HUES64 (cell line): ENCODE results near the gene HES4.

Source experiments
- H3K27ac ChIP-seq: 2 replicates; pipeline ENCODE4 v1.7.0; 2013; ENCODE audit warnings: low read depth, low read length, inconsistent platforms
- H3K27me3 ChIP-seq: 2 replicates; pipeline ENCODE4 v1.6.1; 2013; ENCODE audit warnings: mild to moderate bottlenecking, low read length; ENCODE audit not compliant: insufficient read depth
- H3K36me3 ChIP-seq: 2 replicates; pipeline ENCODE4 v1.6.1; 2013; ENCODE audit warnings: mild to moderate bottlenecking, low read length; ENCODE audit not compliant: insufficient read depth
- H3K4me1 ChIP-seq: 2 replicates; pipeline ENCODE4 v1.6.1; 2013; ENCODE audit warnings: mild to moderate bottlenecking, low read length, moderate library complexity; ENCODE audit not compliant: insufficient read depth
- H3K4me3 ChIP-seq: 2 replicates; pipeline ENCODE4 v1.5.1; 2013; ENCODE audit warnings: mild to moderate bottlenecking, low read length, moderate library complexity
- H3K9ac ChIP-seq: 2 replicates; pipeline ENCODE4 v1.6.1; 2013; ENCODE audit warnings: mild to moderate bottlenecking, low read depth, low read length
- H3K9me3 ChIP-seq: 2 replicates; pipeline ENCODE4 v1.6.1; 2013; ENCODE audit warnings: low read depth, low read length; ENCODE audit not compliant: insufficient read depth
- WGBS: fragments of 150-250, 120-280 bp; methylation state at CpG from one replicate; pipeline ENCODE4 v1.1.7; 2013; ENCODE audit warnings: missing lambda C conversion rate; 5-methylcytosine and 5-hydroxymethylcytosine counted together

The HES4 gene

DNA sequence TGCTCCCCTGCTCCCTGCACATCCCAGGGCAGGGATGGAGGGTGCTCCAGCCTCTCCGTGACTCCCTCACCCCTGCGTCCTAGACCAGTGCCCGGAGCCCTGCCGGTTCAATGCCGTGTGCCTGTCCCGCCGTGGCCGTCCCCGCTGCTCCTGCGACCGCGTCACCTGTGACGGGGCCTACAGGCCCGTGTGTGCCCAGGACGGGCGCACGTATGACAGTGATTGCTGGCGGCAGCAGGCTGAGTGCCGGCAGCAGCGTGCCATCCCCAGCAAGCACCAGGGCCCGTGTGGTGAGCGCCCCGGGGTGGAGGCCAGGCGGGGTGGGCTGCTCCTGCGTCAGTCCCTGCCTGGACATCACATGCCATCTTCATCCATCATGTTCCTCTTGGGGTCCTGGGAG is 42.0 kb upstream of the HES4 start:
- Histone ChIP-seq H3K4me1 (no peaks in the 10 kb centered on the region), H3K4me3 (no peak overlapping the region), H3K9ac (no peak overlapping the region), H3K36me3 (peaks cover 47% of the 10 kb centered on the region), H3K27me3 (peaks cover 32% of the 10 kb centered on the region), H3K9me3 (no peaks in the 10 kb centered on the region), H3K27ac (no peak overlapping the region)
- WGBS = 93% methylated on average over 25 of the region's 25 CpGs

DNA sequence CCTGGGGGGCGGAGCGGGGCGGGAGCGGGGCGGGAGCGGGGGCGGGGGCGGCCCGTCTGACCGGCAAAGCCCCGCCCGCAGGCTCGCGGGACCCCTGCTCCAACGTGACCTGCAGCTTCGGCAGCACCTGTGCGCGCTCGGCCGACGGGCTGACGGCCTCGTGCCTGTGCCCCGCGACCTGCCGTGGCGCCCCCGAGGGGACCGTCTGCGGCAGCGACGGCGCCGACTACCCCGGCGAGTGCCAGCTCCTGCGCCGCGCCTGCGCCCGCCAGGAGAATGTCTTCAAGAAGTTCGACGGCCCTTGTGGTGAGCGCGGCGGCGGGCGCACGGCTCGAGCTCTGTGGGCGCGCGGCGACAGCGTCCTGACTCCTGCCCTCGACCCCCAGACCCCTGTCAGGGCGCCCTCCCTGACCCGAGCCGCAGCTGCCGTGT is 41.2 kb upstream of the HES4 start:
- Histone ChIP-seq H3K9me3 (no peaks in the 10 kb centered on the region), H3K36me3 (peaks cover 44% of the 10 kb centered on the region), H3K27me3 (peaks cover 32% of the 10 kb centered on the region), H3K4me3 (peak overlapping the region; percentile 44), H3K4me1 (no peaks in the 10 kb centered on the region), H3K27ac (no peak overlapping the region), H3K9ac (peak overlapping the region; percentile 44; the same call in 1 of the 2 replicates)
- WGBS = 30% methylated on average over 58 of the region's 60 CpGs

DNA sequence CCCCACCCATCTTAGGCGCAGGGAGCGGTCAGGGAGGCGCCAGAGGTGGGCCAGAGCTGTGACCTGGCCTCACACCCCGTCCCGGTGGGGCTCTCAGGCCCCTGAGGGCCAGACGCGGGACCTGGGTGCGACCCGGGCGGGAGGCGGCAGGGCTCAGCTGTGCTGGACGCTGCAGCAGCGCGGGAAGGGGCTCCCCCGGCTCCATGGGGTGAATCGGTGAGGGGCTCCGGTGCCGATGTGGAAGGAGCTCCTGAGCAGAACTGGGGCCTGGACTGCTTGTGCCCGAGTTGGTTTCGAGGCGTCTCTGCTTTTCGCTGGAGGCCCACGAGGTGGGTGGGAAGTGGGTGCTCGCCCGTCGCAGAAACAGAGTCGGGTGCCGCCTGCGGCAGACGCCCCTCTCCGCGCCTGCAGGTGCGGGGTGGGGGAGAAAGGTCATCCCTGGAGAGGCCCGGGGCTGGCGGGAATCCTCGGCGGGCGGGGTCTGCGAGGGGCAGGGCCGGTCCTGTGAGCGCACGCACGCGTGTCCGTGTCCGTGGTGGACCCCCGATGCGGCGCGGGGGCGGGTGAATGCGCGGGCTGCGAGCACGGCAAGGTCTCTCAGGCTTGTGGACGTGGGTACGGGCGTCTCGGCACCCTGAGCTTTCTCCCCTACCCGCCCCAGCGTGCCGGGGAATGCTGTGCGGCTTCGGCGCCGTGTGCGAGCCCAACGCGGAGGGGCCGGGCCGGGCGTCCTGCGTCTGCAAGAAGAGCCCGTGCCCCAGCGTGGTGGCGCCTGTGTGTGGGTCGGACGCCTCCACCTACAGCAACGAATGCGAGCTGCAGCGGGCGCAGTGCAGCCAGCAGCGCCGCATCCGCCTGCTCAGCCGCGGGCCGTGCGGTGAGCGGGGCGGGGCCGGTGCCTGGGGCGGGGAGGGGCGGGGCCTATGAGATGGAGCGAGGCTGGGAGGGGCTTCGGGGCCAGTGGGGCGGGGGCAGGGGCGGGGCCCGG is 40.4 kb upstream of the HES4 start:
- H3K4me1 ChIP-seq = no peaks in the 10 kb centered on the region
- no peaks in the 10 kb centered on the region for H3K9me3 ChIP-seq
- peak overlapping the region; percentile 49 for H3K4me3 ChIP-seq
- H3K27ac ChIP-seq = no peak overlapping the region; the same call in 1 of the 2 replicates
- peak overlapping the region; percentile 38; the same call in 1 of the 2 replicates for H3K9ac ChIP-seq
- H3K27me3 ChIP-seq = peaks cover 34% of the 10 kb centered on the region
- H3K36me3 ChIP-seq = peaks cover 41% of the 10 kb centered on the region
- WGBS = 7% methylated on average over 91 of the region's 99 CpGs

DNA sequence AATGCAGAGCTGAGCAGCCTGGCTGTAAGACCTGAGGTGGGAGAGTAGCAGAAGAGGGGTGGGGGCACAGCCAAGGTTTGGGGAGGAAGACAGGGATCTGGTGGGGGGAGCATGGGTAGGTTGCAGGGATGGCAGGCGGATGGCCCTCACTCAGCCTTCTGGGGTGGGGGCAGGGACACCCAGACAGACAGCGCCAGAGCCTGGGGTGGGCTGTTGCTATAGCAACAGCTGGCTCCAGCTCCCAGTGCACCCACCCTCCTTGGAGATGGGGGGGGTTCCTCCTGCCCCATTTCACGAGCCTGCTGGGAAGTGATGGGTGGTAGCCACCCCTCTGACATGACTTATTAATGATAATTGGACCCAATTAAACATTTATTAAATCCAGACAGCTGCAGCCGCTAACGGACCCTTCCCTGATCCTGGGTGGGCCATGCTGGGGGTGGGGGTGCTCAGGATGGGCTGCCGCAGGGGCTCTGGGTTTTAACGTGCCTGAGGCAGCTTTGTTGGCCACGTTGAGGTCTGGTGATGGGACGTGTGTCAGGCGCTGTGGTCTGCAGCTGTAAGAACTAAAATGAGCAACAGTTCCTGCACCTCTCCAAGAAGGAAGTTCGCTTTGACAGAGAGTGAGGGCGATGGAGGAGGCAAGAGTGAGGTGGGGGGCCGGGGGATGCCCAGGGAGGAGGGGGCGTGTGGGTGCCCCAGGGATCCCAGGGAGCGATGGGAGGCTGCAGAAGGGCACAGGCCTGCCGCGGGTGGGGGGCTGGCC is 39.4 kb upstream of the HES4 start:
- Histone ChIP-seq H3K36me3 (peaks cover 33% of the 10 kb centered on the region), H3K9me3 (no peaks in the 10 kb centered on the region), H3K27ac (no peak overlapping the region), H3K9ac (no peak overlapping the region), H3K4me1 (no peaks in the 10 kb centered on the region), H3K27me3 (peaks cover 41% of the 10 kb centered on the region), H3K4me3 (peak overlapping the region; percentile 49; the same call in 1 of the 2 replicates)
- WGBS = 51% methylated on average over 16 of the region's 17 CpGs

DNA sequence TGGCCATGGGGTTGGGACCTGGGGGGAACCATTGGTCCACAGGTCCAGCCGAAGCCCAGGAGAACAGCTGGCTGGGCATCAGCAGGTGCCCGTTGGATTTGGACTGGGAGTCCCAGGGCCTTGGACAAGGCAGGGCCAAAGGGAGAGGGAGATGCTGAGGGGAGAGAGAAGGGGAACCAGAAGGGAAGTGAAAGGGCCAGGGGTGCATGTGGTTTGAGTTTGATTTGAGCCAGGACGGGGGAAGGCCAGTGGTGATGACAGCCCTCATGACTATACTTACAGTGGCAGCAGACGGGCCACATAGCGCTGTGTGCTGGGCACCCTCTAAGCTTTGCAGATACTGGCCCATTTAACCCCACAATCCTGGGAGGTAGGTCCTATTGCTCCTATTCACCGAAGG is 38.8 kb upstream of the HES4 start:
- no peaks in the 10 kb centered on the region for H3K9me3 ChIP-seq
- H3K4me3 ChIP-seq = no peak overlapping the region
- H3K27ac ChIP-seq = no peak overlapping the region
- H3K9ac ChIP-seq = no peak overlapping the region
- H3K4me1 ChIP-seq = no peaks in the 10 kb centered on the region
- WGBS = 90% methylated on average over 6 of the region's 6 CpGs
- peaks cover 47% of the 10 kb centered on the region for H3K27me3 ChIP-seq
- peaks cover 27% of the 10 kb centered on the region for H3K36me3 ChIP-seq

DNA sequence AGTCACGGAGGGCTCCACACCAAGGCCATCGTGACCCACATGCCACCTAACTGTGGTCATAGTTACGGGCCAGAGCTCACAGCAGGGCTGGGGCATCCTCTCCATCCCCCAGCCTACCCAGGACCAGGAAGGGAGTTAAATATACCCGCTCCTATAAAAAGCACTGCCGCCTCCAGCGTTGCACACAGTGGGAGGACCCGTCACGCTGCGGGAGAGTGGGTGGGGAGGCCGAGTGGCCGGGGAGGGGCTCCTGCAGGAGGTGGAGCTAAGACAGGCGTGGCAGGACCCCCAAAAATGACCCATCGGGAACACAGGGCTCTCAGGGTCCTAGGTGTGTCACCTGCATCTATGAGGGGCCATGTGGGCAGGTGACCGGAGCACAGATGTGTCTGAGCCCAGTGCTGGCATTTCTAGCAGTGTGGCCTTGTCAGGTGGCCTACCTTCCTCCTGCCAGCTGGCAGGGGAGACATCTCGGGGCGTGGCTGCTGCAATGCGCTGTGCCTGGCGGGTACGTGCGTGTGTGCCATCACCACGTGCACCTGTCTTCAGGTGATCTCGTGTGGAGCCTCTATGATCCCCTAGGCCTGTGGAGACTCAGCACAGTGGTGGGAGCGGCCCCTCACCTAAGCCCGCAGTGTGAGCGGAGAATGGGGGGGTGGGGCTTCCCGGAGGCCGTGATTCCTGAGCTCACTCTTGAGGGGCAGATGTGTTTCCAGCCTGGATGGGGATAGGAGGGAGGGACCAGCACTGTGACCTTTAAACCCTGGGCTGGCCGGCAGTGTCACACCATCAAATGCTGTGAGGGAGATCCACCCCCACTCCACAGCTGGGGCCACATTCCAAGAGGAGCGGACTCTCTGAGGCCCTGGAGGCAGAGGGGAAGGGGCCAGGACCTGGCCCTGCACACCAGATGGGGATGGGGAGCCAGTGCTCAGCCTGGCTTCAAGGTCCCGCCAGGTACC is 37.8 kb upstream of the HES4 start:
- 89% methylated on average over 30 of the region's 30 CpGs for WGBS
- Histone ChIP-seq H3K27ac (no peak overlapping the region), H3K4me3 (no peak overlapping the region), H3K36me3 (peaks cover 17% of the 10 kb centered on the region), H3K27me3 (peaks cover 47% of the 10 kb centered on the region), H3K9me3 (no peaks in the 10 kb centered on the region), H3K4me1 (no peaks in the 10 kb centered on the region), H3K9ac (no peak overlapping the region)

DNA sequence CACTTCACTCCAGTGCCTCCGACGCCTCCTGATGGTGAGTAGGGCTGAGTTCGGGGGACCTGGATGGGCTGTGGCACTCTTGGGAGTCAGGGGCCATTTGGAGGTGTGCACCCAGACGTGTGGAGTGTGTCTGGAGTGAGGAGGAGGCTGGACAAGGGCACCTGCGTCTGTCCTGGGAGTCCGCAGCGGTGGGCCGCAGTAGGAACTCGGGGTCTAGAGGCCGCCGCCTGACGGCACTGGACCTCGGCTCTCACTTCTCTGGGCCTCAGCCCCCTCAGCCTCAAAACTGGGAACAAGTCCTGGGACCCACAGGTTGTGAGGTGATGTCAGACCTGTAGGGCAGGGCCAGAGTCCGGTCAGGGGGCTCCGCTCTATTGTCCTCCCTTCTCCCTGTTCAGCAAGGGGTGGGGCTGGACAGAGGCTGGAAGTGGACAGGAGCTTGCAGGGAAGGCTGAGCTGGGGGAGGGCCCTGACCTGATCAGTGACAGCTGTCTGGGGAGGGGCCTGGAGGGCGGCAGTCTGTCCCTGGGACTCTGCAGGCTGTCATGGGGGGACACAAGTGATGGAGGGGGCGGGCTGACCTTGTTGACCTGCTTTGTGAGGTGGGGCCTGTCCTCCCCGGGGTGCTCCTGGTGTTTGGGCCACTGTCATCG is 35.5 kb upstream of the HES4 start:
- H3K4me1 ChIP-seq = 0 out of 2 replicates have a peak, but pooled peaks cover 3% of the 10 kb centered on the region
- no peak overlapping the region for H3K27ac ChIP-seq
- no peaks in the 10 kb centered on the region for H3K9me3 ChIP-seq
- peaks cover 13% of the 10 kb centered on the region for H3K36me3 ChIP-seq
- WGBS = 91% methylated on average over 19 of the region's 19 CpGs
- H3K4me3 ChIP-seq = no peak overlapping the region
- H3K27me3 ChIP-seq = peaks cover 45% of the 10 kb centered on the region
- H3K9ac ChIP-seq = no peak overlapping the region

DNA sequence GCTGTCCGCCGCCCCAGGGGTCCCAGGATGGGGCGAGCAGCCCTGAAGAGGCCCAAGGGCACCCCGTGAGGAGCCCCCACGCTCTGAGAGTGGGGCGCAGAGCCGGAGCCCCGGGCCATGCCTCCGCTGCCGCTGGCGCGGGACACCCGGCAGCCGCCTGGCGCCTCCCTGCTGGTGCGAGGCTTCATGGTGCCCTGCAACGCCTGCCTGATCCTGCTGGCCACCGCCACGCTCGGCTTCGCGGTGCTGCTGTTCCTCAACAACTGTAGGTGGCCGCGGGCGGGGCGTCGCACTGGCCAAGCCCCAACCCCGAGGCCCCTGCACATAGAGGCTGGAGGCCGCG is 34.5 kb upstream of the HES4 start:
- WGBS = 20% methylated on average over 30 of the region's 30 CpGs
- no peak overlapping the region for H3K27ac ChIP-seq
- H3K4me3 ChIP-seq = peak overlapping the region; percentile 52
- peak overlapping the region; percentile 60 for H3K9ac ChIP-seq
- 0 out of 2 replicates have a peak, but pooled peaks cover 3% of the 10 kb centered on the region for H3K4me1 ChIP-seq
- H3K36me3 ChIP-seq = peaks cover 13% of the 10 kb centered on the region
- H3K27me3 ChIP-seq = peaks cover 35% of the 10 kb centered on the region
- H3K9me3 ChIP-seq = no peaks in the 10 kb centered on the region

DNA sequence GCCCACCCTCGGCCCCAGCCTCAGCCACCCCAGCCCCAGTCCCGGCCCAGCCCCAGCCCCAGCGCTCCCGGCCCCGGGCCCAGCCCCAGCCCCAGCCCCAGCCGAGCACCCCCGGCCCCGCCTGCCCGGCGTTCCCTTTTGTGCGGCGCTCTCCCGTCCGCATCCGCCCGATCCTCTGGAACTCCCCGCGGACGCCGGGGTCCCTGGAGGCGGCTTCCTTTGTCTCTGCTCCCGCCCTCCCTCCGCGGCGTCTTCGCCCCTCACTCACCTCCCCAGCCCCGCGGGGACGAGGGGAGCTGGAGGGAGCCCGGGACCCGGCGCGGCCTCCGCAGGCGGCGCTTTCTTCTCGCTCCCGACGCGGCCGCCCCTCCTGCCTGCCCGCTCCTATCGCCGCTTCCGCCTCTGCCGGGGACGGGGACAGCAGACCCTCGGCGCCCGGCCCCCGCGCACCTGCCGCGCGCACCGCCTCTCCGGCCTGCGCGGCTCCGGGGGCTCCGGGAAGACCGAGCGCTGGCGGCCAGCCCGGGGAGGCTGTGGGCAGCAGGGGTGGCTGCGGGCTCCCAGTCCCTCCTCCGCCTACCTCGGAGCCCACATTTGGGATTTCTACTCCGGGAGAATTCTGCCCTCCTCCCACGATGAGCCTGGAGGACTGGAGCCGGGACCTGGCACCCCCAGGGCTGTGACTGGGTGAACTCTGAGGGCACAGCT is 34.0 kb upstream of the HES4 start:
- peaks cover 30% of the 10 kb centered on the region for H3K27me3 ChIP-seq
- H3K9ac ChIP-seq = peak overlapping the region; percentile 60
- H3K36me3 ChIP-seq = peaks cover 13% of the 10 kb centered on the region
- H3K9me3 ChIP-seq = no peaks in the 10 kb centered on the region
- H3K4me1 ChIP-seq = 0 out of 2 replicates have a peak, but pooled peaks cover 3% of the 10 kb centered on the region
- no peak overlapping the region for H3K27ac ChIP-seq
- peak overlapping the region; percentile 52 for H3K4me3 ChIP-seq
- WGBS = 2% methylated on average over 71 of the region's 71 CpGs
